Breast epithelium (tissue), 3 donors: ENCODE data around the gene TMEM266.

Experiments
- POLR2A ChIP-seq: fragments of 450-650 bp; IDR thresholded peaks from one replicate; pipeline ENCODE4 v1.6.1; 2016; ENCODE audit warnings: antibody characterized with exemption, mild to moderate bottlenecking, moderate library complexity
- POLR2AphosphoS5 ChIP-seq, 3 donors: sonication (generic); formaldehyde crosslinking; IDR thresholded peaks; one replicate each; pipeline ENCODE4 v1.6.1; 2017; ENCODE audit warnings: antibody characterized with exemption in 3 of 3
- TF ChIP-seq, protein P1 (sequence below), 3 donors: fragments of 450-650 bp; IDR thresholded peaks; one replicate each; pipeline ENCODE4 v1.5.1; 2016 to 2017; ENCODE audit warnings: antibody characterized with exemption in 3 of 3, mild to moderate bottlenecking in 3 of 3, moderate library complexity in 3 of 3

DNA sequence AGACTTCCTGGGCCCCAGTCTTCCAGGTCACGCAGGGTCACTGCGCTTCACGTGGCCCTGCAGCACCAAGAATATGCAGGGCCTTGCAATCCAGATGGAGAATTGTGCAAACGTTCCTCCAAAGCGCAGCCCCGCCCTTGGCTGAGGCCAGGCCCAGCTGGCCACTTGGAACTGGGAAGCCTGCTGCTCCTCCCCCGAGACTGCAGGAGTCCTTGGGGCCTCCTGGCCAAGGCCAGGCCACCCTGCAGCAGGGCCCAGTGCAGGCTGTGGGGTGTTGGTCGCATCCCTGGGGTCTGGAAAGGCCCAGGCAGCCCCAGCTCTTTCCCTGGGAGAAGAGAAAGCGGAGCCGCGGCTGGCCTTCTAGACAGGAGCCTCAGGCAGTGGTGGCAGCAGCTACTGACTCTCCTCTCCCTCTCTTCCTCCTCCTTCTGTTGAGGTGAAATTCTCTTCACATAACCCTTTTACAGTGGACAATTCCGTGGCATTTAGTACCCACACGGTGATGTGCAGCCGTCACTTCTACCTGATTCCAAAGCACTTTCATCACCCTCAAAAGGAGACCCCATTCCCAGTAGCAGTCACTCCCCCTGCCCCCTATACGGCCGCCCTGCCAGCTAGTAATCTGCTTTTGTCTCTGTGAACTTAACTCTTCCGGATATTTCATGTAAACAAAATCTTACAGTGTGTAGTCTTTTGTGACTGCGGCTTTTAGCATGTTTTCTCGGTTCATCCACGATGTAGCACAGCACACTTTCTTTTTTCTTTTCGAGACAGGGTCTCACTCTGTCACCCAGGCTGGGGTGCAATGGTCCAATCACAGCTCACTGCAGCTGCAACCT, 103.9 kb downstream of the TMEM266 start:
- TF ChIP-seq POLR2A, result no peak
- TF ChIP-seq, protein P1, sequence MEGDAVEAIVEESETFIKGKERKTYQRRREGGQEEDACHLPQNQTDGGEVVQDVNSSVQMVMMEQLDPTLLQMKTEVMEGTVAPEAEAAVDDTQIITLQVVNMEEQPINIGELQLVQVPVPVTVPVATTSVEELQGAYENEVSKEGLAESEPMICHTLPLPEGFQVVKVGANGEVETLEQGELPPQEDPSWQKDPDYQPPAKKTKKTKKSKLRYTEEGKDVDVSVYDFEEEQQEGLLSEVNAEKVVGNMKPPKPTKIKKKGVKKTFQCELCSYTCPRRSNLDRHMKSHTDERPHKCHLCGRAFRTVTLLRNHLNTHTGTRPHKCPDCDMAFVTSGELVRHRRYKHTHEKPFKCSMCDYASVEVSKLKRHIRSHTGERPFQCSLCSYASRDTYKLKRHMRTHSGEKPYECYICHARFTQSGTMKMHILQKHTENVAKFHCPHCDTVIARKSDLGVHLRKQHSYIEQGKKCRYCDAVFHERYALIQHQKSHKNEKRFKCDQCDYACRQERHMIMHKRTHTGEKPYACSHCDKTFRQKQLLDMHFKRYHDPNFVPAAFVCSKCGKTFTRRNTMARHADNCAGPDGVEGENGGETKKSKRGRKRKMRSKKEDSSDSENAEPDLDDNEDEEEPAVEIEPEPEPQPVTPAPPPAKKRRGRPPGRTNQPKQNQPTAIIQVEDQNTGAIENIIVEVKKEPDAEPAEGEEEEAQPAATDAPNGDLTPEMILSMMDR (IDR thresholded peaks at IDR 0.05), result no peak
- peak in 2 of 3 donors; percentile 48 to 63 for TF ChIP-seq POLR2AphosphoS5 (IDR thresholded peaks at IDR 0.05)
